GM10266 (cell line): ENCODE measurements around the gene RYR3.

Source experiments
- DNase-seq: peaks from one replicate; pipeline ENCODE4 v3.0.0; 2012; ENCODE audit errors: extremely low spot score
- CTCF ChIP-seq: IDR thresholded peaks from 2 replicates; pipeline ENCODE4 v1.5.1; 2012; ENCODE audit warnings: mild to moderate bottlenecking, low read depth; ENCODE audit not compliant: control insufficient read depth, insufficient read depth; ENCODE audit errors: missing control alignments

RYR3 gene

GRCh38 chr15:33678602-33679001 lies 367.8 kb downstream of the RYR3 start:
- DNase-seq, result no peak
- TF ChIP-seq CTCF, result no peak

- no peak for DNase-seq
- no peak for TF ChIP-seq CTCF
Measured at GRCh38 chr15:33679061-33679460, 368.3 kb downstream of the RYR3 start.

GRCh38 chr15:33680336-33680735 lies 369.6 kb downstream of the RYR3 start:
- DNase-seq, result no peak

GRCh38 chr15:33693166-33693800 lies 382.5 kb downstream of the RYR3 start:
- no peak for DNase-seq
- no peak for TF ChIP-seq CTCF

More at GRCh38 chr15:33680336-33680735, 369.6 kb downstream of the RYR3 start:
- TF ChIP-seq CTCF, result no peak

- no peak for TF ChIP-seq CTCF
- DNase-seq, result no peak
Measured at GRCh38 chr15:33698126-33698525, 387.4 kb downstream of the RYR3 start.

- DNase-seq, result no peak
- no peak for TF ChIP-seq CTCF
Measured at GRCh38 chr15:33699145-33699544, 388.4 kb downstream of the RYR3 start.

- DNase-seq, result no peak
- TF ChIP-seq CTCF, result no peak
Measured at GRCh38 chr15:33699691-33700447, 389.1 kb downstream of the RYR3 start.
